NCI-H2107 (cell line): ENCODE measurements around the gene FBXL14.
"Not testable (repeated sequence)": the region's sequence is repeated elsewhere in the genome, so short reads cannot be mapped to it uniquely, and the experiment has no call there.

Source experiments
- DNase-seq: peaks from one replicate; lab custom pipeline; 2025; lab: John Stamatoyannopoulos, UW

FBXL14 gene

DNA sequence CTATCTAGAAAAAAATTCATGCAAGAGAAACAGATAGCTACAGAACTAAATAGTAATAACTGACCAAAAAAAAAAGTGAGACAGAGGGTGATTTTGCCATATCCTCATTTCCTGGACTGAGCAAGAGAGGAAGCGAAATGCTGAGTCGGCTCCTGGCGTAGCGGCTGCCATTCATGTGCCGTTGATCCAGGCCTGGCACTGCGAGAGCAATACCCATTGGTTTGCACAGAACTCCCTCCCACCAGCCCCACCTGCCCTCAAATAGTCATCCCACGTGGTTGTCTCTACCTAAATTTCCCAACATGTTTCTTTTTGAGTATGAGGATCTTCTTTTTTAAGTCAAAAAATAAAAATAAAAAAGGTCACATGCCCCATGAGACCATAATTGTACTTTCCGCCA lies 25.2 kb upstream of the FBXL14 start:
- DNase-seq: no peak

- DNase-seq: no peak
These were observed 24.8 kb upstream of the FBXL14 start for GRCh38 chr12:1619159-1619558.

- DNase-seq: no peak
These were observed 24.1 kb upstream of the FBXL14 start for GRCh38 chr12:1618489-1618888.

GRCh38 chr12:1616233-1617066 lies 22.1 kb upstream of the FBXL14 start:
- DNase-seq: no peak

GRCh38 chr12:1614360-1614759 lies 20.0 kb upstream of the FBXL14 start:
- no peak for DNase-seq

DNA sequence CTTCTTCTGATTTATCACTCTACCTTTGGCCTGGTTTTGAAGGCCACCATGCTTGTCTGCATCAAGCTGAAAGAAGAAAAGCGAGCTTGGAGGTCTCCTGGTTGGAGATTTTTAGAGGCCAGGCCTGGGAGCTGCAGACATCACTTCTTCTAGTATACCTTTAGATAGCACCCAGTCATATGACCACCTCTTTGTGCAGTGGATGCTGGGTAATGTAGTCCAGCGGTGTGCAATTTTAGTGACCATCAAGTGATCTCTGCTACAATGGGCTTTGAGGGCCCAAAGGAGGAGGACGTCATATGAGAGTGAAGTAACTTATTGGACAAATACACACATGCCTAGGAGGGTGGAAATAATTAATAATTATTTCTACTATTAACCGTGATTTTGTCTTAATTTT lies 19.5 kb upstream of the FBXL14 start:
- no peak for DNase-seq

DNA sequence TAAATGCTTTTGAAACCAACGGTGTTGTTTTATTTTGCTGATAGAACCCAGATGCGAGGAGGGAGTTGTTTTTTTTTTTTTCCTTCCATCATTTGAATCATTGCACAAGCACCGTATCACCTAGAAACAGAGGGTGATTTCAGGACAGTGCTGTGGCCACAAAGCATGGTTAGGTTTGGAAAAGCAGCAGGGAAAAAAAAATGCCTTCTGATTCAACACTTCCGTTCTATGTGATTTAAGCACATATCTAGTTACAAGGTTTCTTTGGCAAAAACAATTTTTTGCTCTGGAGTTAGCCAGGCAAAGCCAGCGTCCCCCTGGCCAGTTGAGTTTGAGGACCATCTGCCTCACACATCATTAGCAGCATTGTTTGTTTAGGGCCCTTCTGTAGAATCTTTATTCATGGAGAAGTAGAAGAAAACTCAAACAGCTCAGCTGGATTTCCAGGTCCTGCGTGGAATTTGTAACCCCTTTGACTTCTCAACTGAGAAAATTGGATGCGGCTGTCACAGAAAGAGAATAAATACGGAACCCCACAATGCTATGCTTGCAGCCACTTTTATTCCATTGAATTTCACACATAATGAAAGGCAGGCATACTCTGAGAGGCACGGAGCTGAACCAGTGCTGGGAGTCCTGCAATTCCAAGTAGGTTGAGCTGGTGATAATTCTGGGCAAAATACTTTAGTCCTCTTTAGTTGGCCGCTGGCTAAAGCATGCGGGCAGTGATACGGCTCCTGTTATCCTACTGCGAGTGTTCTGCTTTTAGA lies 17.6 kb upstream of the FBXL14 start:
- no peak for DNase-seq

DNA sequence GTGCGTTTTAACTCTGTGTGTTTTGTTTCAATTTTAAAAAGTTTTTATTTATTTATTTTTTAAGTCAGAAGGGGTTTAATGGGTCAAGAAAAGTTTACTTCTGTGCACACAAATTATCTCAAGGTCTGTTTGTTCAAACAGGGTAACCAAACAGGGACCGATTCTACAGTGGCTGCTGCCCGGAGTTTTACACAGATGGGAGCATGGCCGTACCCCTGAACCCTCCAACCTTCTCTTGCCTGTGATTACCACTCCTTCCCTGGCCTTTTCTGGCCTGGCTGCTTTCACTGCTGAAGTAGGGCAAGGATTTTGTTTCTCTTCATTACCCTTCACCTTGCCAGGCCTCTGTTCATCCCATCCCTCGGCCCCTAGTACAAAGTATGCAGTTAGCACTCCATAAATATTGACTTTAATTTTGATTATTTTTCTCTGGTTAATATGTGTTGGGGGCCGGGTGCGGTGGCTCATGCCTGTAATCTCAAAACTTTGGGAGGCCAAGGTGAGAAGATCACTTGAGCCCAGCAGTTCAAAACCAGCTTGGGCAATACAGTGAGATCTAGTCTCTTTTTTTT lies 15.8 kb upstream of the FBXL14 start:
- no peak for DNase-seq

GRCh38 chr12:1608713-1609119 lies 14.3 kb upstream of the FBXL14 start:
- no peak for DNase-seq

GRCh38 chr12:1607940-1608712 lies 13.7 kb upstream of the FBXL14 start:
- DNase-seq: no peak

GRCh38 chr12:1606021-1606622 lies 11.7 kb upstream of the FBXL14 start:
- DNase-seq: peak; percentile 63

DNA sequence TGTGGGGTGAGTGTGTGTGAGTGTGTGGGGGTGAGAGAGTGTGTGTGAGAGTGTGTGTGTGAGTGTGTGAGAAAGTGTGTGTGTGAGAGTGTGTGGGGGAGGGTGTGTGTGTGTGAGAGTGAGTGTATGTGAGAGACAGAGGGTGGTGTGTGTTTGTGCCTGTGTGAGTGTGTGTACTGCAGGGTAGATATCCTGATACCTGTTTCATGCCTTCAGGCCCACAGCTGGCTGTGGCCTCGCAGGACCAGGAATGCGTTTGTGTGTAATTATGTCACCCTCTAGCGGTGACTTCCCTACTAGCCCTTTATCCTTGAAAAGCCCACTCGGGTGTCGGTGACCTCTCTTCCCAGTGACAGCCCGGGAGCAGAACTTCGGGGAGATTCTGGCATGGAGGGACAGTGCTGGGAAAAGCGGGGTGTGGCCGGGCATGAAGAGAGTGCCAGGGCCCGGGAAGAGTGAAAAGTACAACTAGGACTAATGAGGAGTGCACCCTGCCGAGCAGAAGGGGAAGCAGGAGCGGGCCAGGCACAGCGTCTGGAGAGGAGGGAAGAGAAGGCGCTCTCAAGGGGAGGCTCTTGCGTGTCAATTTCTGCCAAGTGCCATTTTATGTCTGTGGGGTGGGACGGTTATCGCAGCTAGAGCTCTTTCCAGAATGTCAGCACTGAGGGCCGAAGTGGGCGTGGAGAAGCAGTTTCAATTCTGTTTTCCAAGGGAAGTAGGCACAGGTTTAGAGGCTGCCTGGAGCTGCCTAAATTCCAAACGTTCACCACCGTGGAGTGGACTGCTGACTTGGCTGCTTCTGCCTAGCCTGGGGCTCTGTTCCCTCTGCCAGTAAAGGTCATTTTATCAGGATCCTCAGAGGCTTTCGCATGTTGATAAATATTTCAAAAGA lies 11.0 kb upstream of the FBXL14 start:
- peak; percentile 71 for DNase-seq

GRCh38 chr12:1604464-1604863 lies 10.1 kb upstream of the FBXL14 start:
- DNase-seq: no peak

- no peak for DNase-seq
These were observed 9.1 kb upstream of the FBXL14 start for GRCh38 chr12:1603269-1603993.

GRCh38 chr12:1602706-1603105 lies 8.3 kb upstream of the FBXL14 start:
- DNase-seq: not testable (repeated sequence)

DNA sequence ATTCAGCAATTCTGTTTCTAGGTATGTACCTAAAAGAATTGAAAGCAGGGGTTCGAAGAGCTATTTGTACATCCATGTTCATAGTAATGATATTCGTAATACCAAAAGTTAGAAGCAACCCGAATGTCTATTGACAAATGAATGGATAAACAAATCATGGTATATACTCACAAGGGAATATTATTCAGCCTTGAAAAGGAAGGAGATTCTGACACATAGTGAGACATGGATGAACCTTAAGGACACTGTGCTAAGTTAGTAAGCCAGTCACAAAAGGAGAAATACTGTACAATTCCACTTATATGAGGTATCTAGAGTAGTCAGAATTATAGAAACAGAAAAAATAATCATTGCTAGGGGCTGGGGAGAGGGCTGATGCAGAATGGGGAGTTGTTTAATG lies 4.4 kb upstream of the FBXL14 start:
- no peak for DNase-seq

- DNase-seq: no peak
These were observed 1.4 kb upstream of the FBXL14 start for GRCh38 chr12:1595690-1596347.

DNA sequence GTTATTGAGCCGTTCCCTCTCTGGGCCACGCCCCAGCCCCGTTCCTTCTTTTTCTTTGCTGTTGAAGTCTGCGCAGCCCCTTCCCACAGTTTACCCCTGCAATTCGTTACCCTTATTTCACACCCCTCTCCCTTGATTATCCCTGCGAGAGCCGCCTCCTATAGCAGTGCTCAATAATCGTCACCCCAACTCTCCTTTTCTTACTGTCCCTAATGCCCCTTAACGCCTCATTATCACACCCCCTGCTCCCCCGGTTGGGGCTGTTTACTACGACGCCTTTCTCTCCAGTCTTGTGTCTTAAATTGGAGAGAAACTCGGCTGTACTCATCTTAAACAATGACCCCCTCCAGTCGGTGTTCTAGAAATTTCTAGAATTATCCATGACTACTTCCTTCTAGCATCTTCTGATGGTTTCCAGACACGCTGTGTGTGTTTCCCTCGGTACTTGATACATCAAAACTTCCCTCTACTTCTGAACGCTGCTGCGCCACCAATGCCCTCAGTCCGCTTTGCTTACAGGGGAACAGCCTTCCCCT lies 713 bp upstream of the FBXL14 start:
- DNase-seq: no peak

DNA sequence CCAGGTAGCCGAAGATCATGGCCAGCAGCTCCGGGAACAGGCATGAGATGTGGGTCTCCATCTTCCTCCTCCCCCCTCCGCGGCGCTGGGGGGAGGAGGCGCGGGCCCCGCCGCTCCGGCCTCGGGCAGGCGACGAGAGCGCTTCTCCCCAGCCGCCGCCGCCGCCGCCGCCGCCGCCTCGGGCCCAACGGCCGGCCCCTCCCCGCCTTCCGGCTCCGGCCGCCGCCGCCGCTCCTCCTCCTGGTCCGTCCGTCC lies 448 bp downstream of the FBXL14 start:
- DNase-seq: no peak
